HL-60 (cell line): ENCODE data around the gene CFAP99.

Source experiments
- POLR2AphosphoS5 ChIP-seq: IDR thresholded peaks from 2 replicates; pipeline ENCODE4 v1.6.1; 2012; ENCODE audit warnings: low read depth
- TF ChIP-seq, protein P1 (sequence below): IDR thresholded peaks from one replicate; pipeline ENCODE4 v1.5.1; 2011; ENCODE audit warnings: low read length, control low read depth, inconsistent platforms; ENCODE audit not compliant: insufficient read depth

DNA sequence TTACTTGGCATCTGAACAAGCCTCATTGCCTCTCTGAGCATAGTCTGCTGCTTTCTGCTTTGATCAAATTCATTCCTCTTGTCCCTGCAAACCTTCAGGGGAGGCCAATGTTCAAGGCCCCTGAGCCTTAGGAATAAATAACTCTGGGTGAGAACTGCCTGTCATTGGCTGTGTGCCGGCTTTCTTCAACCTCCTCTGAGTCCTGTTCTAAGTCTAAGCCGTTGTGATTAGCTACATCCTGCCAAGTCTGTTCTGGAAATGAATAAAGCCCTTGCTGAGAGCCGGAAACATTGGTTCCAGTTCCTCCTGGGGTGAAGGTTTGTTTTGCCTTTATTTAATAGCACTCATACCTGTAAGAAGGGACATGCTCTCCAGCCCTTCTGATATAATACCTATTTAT, 63.9 kb downstream of the CFAP99 start:
- TF ChIP-seq POLR2AphosphoS5, result no peak
- TF ChIP-seq, protein P1, sequence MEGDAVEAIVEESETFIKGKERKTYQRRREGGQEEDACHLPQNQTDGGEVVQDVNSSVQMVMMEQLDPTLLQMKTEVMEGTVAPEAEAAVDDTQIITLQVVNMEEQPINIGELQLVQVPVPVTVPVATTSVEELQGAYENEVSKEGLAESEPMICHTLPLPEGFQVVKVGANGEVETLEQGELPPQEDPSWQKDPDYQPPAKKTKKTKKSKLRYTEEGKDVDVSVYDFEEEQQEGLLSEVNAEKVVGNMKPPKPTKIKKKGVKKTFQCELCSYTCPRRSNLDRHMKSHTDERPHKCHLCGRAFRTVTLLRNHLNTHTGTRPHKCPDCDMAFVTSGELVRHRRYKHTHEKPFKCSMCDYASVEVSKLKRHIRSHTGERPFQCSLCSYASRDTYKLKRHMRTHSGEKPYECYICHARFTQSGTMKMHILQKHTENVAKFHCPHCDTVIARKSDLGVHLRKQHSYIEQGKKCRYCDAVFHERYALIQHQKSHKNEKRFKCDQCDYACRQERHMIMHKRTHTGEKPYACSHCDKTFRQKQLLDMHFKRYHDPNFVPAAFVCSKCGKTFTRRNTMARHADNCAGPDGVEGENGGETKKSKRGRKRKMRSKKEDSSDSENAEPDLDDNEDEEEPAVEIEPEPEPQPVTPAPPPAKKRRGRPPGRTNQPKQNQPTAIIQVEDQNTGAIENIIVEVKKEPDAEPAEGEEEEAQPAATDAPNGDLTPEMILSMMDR, result no peak
